Medulla oblongata (tissue), 1 donor: Measurements from ENCODE around the gene ACTR10.
"Not testable (repeated sequence)": the region's sequence is repeated elsewhere in the genome, so short reads cannot be mapped to it uniquely, and the experiment has no call there.

ENCODE experiments used
- DNase-seq: peaks from one replicate; pipeline ENCODE4 v3.0.0-alpha.2; 2015; ENCODE audit errors: extremely low spot score

The ACTR10 gene

DNA sequence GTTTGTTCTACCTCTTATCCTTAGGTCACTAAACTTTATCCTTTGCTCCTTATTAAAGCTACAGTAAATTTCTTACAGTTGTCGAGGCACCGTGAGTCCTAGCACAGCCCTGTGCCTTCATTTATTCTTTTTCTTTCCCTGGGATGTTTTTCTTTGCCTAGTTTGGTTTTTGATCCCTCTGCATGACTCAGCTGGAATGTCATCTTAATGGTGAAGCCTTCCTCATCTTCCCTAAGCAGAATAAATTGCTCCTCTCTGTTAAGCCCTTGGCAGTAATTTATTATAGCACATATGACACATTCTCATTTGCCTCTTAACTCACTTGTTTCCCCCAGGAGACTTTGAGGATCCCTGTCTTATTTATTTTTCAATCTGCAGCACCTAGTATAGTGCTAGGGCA is 16.6 kb downstream of the ACTR10 start:
- no peak for DNase-seq

DNA sequence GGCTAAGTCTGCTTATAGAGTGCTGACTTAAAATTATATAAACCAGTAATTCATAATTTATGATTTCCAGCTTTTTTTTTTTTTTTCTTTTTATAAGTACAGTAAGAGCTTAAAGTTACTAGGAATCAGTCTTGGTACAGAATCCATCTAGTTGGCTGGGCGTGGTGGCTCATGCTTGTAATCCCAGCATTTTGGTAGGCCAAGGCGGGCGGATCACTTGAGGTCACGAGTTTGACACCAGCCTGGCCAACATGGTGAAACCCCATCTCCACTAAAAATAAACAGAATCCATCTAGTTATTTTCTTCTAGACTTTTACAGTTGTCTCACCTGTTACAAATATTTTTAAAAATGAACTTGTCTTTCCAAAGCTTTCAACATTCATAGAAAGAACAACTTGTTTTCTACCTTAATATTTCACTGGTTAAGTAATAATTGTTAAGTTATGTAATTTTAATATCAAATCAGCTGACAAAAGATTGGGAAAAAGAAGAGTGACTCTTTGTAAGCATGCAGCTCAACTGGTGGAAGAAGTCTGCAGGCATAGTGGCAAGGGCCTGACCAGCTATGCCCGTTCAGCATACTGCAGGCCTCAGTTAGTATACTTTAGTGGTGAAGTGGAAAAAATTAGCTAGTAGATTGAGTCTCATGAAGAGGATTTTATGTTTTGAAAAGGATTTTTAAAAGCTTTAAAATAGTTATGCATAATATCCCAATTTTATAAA is 27.3 kb downstream of the ACTR10 start:
- DNase-seq, result no peak

DNA sequence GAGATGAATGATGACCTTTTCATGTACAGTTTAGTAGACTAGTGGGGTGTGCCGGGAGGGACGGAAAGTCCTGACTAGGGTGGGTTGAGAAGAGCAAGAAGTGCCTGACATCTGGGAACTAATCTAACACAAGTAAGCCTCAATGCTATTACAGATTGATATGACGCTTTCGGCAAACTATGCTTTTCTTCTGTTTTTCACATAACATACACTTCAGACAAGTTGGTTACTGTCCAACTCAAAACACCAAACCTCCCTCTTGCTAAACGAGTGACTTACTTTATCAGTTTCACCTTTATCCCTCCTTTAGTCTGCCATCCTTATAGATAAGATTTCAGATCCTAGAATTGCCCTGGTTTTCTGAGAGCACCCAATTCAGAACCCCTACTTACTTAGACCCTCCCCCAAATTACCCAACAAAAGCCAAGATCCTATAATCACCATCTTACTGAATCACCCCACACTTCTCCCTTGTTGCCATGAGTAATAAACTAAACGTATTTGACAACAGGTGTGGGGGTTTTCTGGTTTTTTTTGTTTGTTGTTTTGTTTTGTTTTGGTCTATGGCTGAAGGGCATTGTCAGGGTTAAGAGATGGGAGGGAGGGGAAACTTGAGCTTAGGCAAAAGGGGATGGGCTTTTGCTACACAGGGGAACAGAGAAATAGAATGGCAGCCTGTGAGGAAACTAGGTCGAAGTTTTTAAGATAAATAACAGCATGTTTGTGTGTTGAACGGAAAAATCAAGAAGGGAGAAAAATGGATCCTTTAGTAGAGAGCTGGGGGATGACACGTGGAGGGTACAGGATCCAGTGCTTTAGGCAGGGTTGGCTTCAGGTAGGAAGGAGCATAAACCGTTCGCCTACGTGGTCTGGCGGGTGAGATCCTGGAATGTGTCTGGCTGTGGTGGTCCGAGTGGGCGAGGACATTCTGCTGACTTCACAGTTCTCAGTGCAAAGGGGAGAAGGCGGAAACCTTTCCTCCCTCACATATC is 38.6 kb downstream of the ACTR10 start:
- DNase-seq, result peak; percentile 23

DNA sequence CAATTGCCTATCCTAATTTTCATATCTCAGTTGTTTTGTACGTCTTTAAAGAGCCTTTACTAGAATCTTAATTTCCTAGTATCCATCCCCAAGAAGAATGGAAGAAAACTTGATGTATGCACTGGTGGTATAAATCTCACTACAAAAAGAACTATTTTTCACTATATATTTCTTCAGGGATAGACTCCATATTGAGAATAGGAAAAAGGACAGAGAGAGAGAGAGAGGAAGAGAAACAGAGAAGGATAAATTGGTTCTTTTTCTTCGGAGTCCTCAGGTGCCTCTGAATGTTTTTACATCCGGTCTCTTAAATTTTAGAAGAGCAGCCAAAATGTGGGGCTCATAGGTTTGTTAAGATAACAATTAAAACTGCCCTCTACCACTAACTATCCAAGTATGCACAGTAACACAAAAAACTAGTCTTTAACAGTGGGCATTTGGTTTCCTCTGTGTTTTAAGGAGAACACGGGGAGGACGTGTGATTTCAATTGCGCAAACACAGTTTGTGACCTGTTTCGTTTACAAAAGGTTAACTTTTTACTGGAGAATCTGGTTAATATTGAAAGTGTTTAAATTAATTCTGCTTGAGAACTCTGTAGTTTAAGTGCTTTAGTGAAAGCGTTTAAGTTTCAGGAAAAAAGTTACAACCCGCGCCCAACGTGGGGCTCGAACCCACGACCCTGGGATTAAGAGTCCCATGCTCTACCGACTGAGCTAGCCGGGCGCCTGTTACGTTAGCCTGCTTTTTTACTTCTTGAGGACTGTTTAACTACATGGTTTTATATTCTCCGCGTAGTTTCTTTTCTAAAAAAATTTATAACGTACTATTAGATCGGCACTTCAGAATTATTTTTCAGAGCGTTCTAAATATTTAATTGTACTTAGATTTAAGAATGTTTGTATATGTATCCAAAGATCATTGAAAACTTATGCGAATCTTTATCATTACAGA is 39.6 kb downstream of the ACTR10 start:
- DNase-seq, result peak; percentile 90

DNA sequence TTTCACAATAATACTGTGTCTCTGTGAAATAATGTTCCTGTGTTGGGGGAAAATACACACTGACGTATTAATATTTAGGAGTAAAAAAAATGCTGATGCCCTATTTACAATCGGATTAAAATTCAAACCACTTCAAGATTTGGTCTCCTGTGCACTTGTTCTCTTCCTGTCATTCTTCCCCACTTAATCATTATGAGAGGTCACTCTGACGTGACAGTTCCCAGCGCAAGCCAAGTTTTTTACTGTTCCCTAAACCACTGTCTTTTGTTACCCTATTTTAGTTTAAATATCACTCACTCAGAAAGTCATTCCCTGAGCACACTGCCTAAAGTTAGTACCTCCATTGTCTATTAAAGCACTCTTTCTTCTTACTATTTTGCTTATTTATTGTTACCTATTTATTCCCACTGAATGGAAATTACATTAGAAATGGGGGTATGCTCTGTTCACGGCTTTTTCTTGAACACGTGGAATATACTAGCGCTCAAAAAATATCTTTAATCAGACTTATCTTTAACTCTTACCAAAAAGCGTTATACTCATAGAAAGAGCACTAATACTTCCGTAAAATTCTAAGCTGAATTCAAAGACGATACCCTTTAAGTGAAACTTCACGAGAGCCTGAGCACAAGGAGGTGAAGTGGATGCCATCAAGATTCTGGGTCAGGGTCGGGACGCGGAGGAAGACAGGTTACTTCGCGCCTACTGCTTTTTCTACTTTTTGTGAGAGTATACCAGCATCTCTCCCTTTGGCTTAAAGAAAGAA is 44.0 kb downstream of the ACTR10 start:
- peak; percentile 61 for DNase-seq

DNA sequence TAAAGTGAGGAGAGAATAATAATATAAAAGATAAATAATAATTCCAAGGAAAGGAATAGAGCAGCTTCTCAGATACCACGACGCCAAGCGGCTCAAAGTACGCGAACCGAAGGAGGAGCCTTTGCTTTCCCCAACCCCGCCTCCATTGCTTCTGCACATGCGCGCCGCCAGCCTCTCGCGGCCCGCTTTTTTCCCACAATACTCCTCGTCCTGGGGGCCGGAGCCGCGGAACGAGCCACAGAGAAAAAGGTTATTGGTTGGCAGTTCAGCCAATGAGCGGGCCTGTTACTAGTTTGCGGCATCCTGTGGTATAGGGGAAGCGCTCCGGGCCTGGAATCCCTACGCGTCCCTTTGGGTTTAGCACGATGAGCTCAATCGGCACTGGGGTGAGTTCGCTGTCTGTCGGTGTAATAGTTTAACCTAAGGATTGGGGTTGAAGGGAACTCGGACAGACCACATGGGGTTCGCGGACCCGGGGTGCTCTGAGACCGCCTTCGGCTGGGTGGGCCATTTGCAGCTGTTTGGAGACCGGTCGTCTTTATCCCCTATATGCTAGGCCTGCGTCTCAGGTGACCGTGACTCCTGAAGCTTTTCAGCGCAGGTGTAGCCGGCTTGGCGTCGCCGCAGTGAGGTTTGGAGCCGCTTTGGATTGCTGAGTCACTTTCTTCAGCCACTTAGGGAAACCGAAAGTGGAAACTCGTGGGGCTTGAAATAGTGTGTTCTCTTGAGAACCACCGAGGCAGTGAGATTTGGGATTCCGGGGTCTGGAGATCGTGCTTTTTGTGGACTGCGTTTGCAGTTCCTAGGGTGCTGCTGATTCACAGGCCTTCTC is 44.8 kb downstream of the ACTR10 start, which contains the start of gene PSMA3:
Gene PSMA3 (plus strand): TSS at position 288 of the 832 bp plus-strand sequence. CDS start 78 bp downstream, at position 366.
- peak; percentile 99 for DNase-seq

DNA sequence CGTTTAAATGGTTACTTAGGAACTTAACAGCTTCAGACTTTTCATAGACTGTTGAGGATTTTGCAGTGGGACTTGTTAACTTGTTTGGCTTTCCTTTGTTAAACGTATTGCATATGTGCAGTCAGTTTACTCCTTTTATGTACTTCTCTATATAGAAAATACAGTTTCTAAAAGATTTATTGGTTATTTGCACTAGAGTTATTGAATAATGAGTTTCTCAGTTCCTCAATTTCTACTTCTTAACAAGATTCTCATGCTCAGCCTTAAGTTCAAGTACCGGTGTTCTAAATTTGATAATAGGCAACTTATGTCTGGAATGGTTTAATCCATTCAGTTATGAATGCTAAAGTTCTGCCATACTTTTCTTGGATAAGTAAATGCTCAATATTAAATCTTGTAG is 45.6 kb downstream of the ACTR10 start:
- no peak for DNase-seq

DNA sequence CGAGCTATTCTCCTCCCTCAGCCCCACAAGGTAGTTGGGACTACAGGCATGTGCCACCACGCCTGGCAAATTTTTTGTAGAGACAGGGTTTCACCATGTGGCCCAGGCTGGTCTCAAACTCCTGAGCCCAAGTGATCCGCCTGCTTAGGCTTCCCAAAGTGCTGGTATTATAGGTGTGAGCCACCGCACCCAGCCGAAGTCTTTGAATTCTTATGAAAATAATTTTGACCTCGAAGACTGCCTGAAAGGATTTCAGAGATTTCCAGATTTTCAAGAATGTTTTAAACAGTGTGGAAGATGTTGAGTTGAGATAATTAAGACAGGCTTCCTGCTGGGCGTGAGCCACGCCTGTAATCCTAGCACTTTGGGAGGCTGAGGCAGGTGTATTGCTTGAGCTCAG is 49.7 kb downstream of the ACTR10 start:
- DNase-seq, result no peak

DNA sequence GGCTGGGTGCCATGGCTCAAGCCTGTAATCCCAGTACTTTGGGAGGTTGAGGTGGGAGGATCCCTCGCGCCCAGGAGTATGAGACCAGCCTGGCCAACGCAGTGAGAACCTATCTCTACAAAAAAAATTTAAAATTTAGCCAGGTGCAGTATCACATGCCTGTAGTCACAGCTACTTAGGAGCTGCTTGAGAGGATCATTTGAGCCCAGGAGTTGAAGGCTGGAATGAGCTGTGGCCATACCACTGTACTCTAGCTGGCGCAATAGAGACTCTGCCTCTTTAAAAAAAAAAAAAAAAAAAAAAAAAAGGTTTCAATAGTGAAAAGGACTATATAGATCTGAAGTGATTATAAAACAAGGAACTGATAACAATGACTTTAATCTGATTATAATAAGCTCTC is 58.2 kb downstream of the ACTR10 start:
- DNase-seq, result no peak

DNA sequence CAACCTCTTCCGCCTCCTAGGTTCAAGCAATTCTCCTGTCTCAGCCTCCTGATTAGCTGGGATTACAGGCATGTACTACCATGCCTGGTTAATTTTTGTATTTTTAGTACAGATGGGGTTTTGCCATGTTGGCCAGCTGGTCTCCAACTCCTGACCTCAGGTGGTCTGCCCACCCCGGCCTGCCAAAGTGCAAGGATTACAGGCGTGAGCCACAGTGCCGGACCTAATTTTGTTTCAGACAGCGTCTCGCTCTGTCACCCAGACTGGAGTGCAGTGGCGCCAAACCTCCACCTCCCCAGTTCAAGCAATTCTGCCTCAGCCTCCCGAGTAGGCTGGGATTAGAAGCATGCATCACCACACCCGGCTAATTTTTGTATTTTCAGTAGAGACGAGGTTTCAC is 62.1 kb downstream of the ACTR10 start:
- DNase-seq, result not testable (repeated sequence)

DNA sequence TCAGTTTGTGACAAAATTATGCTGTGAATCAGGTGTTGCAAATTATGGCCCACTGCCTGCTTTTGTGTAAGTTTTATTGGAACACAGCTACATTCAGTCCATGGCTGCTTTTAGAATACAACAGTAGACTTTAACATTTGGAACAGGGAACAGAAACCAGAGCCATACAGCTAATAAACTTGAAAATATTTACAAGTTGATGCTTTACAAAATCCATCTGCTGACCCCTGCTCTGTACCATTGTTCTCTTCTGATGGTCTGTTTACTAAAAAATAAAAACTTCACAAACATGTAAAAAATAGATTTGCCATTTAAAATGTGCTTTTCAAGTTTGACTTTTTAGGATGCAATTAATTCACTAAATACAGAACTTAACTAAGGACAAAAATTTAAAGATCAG is 65.5 kb downstream of the ACTR10 start:
- DNase-seq, result no peak

DNA sequence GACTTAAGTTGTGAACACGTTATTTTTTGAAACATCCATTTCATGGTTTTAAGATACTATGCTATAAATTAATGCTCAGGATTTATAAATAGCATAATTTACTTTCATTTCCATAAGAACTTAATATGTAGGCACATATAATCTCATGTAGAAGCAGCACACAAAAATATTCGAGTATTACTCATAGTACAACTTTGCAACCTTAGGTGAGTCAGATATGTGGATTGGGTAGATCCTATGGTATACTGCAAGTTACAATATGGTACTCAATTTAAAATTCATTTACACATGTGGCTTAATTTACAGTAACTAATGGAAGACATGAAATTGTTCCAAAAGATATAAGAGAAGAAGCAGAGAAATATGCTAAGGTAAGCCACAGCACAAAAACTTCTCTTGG is 70.7 kb downstream of the ACTR10 start:
- no peak for DNase-seq

DNA sequence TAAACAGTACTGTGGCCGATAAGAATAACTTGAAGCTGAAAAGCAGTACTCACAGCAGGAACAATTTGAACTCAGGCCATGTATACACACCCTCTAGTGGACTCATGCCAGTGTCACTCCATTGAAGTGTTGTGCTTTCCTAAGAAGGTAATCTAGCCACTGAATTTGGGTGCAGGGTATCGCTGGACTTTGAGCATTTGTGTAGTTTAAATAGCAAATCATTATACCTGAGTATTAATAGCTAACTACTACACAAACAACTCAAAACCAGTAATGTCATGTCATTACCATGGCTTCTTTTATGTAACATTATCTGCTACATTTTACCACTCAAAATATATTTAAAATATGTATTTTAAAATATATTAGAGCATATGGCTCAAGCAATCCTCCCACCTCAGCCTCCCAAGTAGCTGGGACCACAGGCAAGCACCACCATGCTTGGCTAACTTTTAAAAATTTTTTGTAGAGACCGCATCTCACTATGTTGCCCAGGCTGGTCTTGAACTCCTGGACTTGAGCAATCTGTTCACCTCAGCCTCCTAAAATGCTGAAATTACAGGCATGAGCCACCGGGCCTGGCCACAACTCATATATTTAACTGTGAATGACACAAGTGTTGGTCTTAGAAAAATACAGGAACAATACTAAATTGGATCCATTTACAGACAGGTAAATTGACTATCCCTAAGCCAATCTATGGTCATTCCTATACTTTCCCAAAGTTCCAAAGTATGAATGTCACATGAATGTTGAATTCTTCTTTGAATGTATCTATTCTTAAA is 72.8 kb downstream of the ACTR10 start:
- peak; percentile 12 for DNase-seq

DNA sequence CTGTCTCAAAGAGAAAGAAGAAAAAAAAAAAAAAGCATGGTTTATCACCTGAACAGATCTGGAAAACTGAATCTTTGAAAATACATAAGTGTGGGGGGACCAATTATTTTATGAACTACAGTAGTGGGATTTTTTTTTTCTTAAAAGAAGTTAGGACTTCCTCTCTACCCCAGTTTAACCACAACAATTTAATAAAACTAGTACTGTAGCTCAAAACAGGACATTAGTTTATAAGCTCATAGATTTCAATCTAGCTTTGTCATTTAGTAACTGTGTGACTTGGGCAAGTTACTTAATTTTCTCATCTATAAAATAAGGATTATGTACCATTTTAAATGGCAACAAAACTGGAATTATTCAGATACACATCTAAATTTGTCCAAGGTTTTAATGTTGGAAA is 74.9 kb downstream of the ACTR10 start:
- DNase-seq, result no peak

DNA sequence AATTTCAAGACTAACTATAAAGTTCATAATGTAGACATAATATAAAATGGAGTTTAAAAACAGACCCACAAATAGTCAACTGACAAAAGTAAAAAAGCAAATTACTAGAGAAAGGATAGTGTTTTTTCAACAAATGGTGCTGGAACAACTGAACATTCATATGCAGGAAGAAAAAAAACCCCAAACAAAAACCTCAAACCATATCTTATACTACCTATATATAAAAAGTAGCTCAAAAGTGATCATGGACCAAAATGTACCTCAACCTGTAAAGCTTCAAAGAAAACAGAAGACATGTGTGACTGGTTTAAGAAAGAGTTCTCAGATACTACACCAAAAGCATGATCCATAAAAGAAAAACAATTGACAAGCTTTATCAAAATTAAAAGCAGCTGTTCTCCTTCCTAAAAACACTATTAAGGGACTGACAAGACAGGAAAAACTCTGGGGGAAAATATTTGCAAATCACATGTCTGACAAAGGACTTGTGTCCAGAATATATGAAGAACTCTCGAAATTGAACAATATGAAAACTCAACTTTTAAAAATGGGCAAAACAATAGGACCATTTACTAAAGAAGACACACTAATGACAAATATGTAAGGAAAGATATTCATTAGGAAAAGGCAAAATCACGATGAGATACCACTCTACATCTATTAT is 75.7 kb downstream of the ACTR10 start:
- no peak for DNase-seq

DNA sequence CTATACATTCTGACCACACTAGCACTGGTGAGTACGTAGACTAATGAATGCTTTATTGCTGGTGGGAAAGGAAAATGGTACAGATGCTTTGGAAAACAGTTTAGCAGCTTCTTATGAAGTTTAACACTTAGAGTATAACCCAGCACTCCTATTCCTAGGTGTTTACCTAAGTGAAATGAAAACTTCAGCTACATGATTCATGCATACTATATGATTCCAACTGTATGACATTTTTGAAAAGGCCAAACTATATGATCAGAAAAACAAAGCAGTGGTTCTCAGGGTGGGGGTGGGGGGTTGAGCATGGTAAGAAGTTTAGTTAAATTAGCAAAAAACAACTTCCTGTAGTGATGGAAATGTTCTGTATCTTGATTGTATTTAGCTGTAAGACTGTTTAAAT is 76.3 kb downstream of the ACTR10 start:
- no peak for DNase-seq

DNA sequence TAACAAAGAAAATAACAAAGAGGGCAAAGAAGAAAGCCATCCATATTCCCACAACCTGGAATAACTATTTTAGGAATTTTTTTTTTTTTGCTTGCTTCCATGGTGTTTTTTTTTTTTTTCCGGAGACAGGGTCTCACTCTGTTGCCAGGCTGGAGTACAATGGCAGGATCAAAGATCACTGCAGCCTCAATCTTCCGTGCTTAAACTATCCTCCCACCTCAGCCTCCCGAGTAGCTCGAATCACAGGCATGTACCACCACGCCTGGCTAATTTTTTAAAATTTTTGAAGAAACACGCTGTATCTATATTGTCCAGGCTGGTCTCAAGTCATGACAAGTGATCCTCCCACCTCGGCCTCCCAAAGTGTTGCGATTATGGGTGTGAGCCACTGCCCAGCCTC is 78.2 kb downstream of the ACTR10 start:
- no peak for DNase-seq

DNA sequence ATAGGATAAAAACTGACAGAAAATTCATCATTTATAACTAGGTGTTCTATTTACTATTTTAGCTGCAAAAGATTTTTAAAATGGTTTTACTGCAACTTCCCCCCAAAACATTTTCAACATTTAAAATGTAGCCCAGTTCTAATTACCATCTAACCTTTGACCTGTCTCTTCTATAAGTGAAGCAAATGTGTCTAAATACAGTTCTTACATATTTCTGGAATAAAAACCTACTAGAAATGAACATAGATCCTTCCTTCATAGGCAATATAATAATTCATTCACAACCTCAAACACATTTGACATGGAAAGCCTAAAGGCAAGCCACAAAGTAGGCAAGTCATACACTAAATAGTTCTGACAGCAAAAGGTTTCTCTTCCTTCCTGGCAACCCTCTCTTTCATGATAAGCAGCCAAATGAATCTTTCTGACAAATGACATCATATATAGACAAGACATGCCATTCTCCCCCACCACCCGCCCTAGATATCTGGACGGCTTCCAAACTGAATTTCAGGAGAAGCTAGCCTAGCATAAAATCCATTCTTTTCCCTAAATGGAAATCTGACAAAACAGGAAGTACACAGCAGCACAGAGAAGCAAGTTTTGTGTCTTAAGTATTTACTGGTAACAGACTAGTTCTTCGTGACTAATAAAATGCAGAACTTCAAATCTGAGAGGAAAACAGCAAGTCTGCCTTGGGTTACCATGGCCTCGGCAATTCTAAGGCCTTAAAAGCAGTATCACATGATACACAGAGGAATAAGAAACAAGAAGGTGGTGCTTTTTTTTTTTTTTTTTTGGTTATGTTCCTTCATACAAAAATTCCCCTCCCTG is 81.2 kb downstream of the ACTR10 start:
- peak; percentile 77 for DNase-seq
